ENCODE results near the gene AKR1B15. TPM values are rescaled to one million over a fixed set of nuclear protein-coding genes. Genes with fewer than 3 reads are reported as not detected.

The AKR1B15 gene
- total RNA-seq, 1 donor from 2014 or later: not detected

- Histone ChIP-seq H3K4me3 (ENCODE audit: low read depth, low read length) (no peak overlapping the region), H3K36me3 (ENCODE audit: control insufficient read depth, insufficient read depth, low read length) (no peaks in the 10 kb centered on the region), H3K27me3 (ENCODE audit: control insufficient read depth, insufficient read depth, low read length) (no peaks in the 10 kb centered on the region)
- TF ChIP-seq CTCF (IDR thresholded peaks at IDR 0.05; ENCODE audit: insufficient read depth, low read length, poor library complexity, severe bottlenecking): peak; percentile 90
- DNase-seq (ENCODE audit: low read depth): no peak
Measured at GRCh38 chr7:134605978-134606923, 57.3 kb downstream of the AKR1B15 start.

DNA sequence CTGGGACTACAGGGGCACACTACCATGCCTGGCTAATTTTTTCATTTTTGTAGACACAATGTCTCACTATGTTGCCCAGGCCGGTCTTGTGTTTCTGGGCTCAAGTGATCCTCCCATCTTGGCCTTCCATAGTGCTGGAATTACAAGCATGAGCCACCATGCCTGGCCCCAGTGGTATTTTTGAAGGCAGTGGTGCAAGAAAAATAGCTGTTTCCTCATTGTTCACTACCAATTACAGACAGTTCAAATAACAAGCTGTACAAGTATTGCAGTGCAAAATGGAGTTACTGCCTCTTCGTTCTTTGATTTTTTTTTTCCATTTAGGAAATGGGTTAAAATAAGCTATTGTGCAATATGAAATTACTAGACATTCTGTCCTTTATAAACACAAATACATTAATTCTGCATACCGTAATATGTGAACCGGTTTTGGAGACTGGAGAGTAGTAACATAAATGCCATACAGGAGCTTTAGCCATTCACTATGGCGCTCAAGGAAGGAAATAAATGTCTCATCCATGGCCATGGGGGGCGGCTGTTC lies 62.8 kb downstream of the AKR1B15 start:
- TF ChIP-seq CTCF (IDR thresholded peaks at IDR 0.05; ENCODE audit: insufficient read depth, low read length, poor library complexity, severe bottlenecking): no peak
- Histone ChIP-seq H3K36me3 (ENCODE audit: control insufficient read depth, insufficient read depth, low read length) (no peaks in the 10 kb centered on the region), H3K4me3 (ENCODE audit: low read depth, low read length) (no peak overlapping the region), H3K27me3 (ENCODE audit: control insufficient read depth, insufficient read depth, low read length) (no peaks in the 10 kb centered on the region)
- no peak for DNase-seq (ENCODE audit: low read depth)

DNA sequence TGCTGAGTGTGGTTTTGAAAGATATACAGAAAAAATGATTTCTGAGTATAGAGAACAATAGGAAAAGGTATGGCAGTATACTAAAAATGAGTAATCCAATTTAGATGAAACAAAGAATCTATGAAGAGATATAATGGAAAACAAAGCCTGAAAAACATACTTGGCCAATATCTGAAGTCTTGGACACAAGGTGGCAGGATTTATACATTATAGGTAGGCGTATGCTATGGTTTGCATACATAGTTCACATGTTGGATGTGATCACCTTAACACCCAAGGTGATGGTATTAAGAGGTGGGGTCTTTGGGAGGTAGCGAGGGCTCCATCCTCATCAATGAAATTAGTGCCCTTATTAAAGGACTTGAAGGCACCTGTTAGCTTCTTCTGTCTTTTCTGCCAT lies 63.3 kb downstream of the AKR1B15 start:
- Histone ChIP-seq H3K4me3 (ENCODE audit: low read depth, low read length) (no peak overlapping the region), H3K27me3 (ENCODE audit: control insufficient read depth, insufficient read depth, low read length) (no peaks in the 10 kb centered on the region), H3K36me3 (ENCODE audit: control insufficient read depth, insufficient read depth, low read length) (no peaks in the 10 kb centered on the region)
- no peak for TF ChIP-seq CTCF (IDR thresholded peaks at IDR 0.05; ENCODE audit: insufficient read depth, low read length, poor library complexity, severe bottlenecking)
- DNase-seq (ENCODE audit: low read depth): no peak

DNA sequence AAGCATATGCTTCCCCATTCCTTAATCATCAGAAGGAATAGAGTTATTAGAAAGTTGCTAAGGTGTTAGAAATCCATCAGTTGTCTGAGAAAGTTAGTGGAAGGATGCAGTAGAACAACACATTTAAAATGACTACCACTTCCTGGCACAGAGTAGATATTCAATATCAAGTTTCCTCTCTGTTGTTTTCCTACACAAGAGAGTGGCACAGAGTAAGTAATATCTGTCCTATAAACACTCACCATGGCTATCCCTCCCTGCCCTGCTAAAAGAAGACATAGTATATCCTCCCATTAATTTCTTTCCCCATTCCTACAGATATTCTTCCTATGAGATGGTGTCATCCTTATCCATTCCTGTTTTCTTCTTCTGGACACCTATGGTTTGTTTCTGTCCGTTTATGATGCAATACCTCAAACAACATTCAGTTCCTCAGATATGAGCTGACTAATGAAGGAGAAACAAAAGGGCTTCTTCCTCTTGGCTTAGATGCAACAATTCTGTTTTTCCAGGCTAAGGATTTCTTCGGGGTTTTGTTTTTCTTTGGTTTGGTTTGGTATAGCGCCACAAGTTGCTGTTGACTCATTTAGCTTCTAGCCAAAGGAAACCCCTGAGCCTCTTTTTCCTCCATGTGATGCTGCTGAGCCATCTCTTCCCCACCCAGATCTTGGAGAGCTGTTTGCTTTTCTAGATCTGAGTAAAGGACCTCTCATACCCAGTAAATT lies 64.9 kb downstream of the AKR1B15 start:
- no peaks in the 10 kb centered on the region for H3K27me3 ChIP-seq (ENCODE audit: control insufficient read depth, insufficient read depth, low read length)
- no peak overlapping the region for H3K4me3 ChIP-seq (ENCODE audit: low read depth, low read length)
- no peak for TF ChIP-seq CTCF (IDR thresholded peaks at IDR 0.05; ENCODE audit: insufficient read depth, low read length, poor library complexity, severe bottlenecking)
- peak; percentile 78 for DNase-seq (ENCODE audit: low read depth)
- H3K36me3 ChIP-seq (ENCODE audit: control insufficient read depth, insufficient read depth, low read length): no peaks in the 10 kb centered on the region

GRCh38 chr7:134616611-134617010 lies 67.7 kb downstream of the AKR1B15 start:
- no peak for TF ChIP-seq CTCF (IDR thresholded peaks at IDR 0.05; ENCODE audit: insufficient read depth, low read length, poor library complexity, severe bottlenecking)
- no peak for DNase-seq (ENCODE audit: low read depth)
- H3K27me3 ChIP-seq (ENCODE audit: control insufficient read depth, insufficient read depth, low read length): no peaks in the 10 kb centered on the region

More at GRCh38 chr7:134616611-134617010, 67.7 kb downstream of the AKR1B15 start:
- Histone ChIP-seq H3K36me3 (ENCODE audit: control insufficient read depth, insufficient read depth, low read length) (no peaks in the 10 kb centered on the region), H3K4me3 (ENCODE audit: low read depth, low read length) (no peak overlapping the region)

All from kidney epithelial cell (primary cell).